GM19467 (cell line): ENCODE data around the gene MYRIP.
"Not testable (repeated sequence)": the region's sequence is repeated elsewhere in the genome, so short reads cannot be mapped to it uniquely, and the experiment has no call there.

ENCODE experiments used
- ATAC-seq: cut with Tn5 transposase; IDR thresholded peaks from one replicate; pipeline ENCODE4 v1.9.1; 2021; ENCODE audit warnings: mild to moderate bottlenecking, moderate library complexity; ENCODE audit not compliant: unreplicated experiment

The MYRIP gene

GRCh38 chr3:39809181-39809994 lies at the start of gene MYRIP:
MYRIP (plus strand) TSS chr3:39809609; CDS start chr3:39900817, 91,208 bp downstream.
- peak; percentile 77 for ATAC-seq

- ATAC-seq: no peak
Observed at GRCh38 chr3:39760325-39760724, 49.1 kb upstream of the MYRIP start.

GRCh38 chr3:39762537-39763070 lies 46.8 kb upstream of the MYRIP start:
- ATAC-seq: no peak

GRCh38 chr3:39763390-39763789 lies 46.0 kb upstream of the MYRIP start:
- ATAC-seq: no peak

- no peak for ATAC-seq
Observed at GRCh38 chr3:39765575-39765974, 43.8 kb upstream of the MYRIP start.

GRCh38 chr3:39766433-39766832 lies 43.0 kb upstream of the MYRIP start:
- no peak for ATAC-seq

- ATAC-seq: not testable (repeated sequence)
Observed at GRCh38 chr3:39766909-39767308, 42.5 kb upstream of the MYRIP start.

- not testable (repeated sequence) for ATAC-seq
Observed at GRCh38 chr3:39778168-39778567, 31.2 kb upstream of the MYRIP start.

- no peak for ATAC-seq
Observed at GRCh38 chr3:39779511-39780230, 29.7 kb upstream of the MYRIP start.

GRCh38 chr3:39780352-39780751 lies 29.1 kb upstream of the MYRIP start:
- ATAC-seq: no peak

- ATAC-seq: no peak
Observed at GRCh38 chr3:39781025-39781424, 28.4 kb upstream of the MYRIP start.

GRCh38 chr3:39781632-39782031 lies 27.8 kb upstream of the MYRIP start:
- no peak for ATAC-seq

GRCh38 chr3:39783680-39784079 lies 25.7 kb upstream of the MYRIP start:
- no peak for ATAC-seq

GRCh38 chr3:39784922-39785321 lies 24.5 kb upstream of the MYRIP start:
- ATAC-seq: no peak

GRCh38 chr3:39788128-39788883 lies 21.1 kb upstream of the MYRIP start:
- ATAC-seq: no peak

GRCh38 chr3:39791603-39792002 lies 17.8 kb upstream of the MYRIP start:
- ATAC-seq: no peak

- no peak for ATAC-seq
Observed at GRCh38 chr3:39794880-39795279, 14.5 kb upstream of the MYRIP start.

GRCh38 chr3:39801216-39801615 lies 8.2 kb upstream of the MYRIP start:
- ATAC-seq: no peak

- not testable (repeated sequence) for ATAC-seq
Observed at GRCh38 chr3:39802486-39802885, 6.9 kb upstream of the MYRIP start.

GRCh38 chr3:39803956-39804355 lies 5.5 kb upstream of the MYRIP start:
- no peak for ATAC-seq

GRCh38 chr3:39804951-39805350 lies 4.5 kb upstream of the MYRIP start:
- no peak for ATAC-seq
